HEK293 (cell line): ENCODE data around the gene ASRGL1.

Experiments
- CTCF ChIA-PET: fragments of 350-600 bp; formaldehyde crosslinking; extraction: SDS; loops from one replicate; lab custom pipeline; 2021; ENCODE audit warnings: antibody characterized with exemption; lab: Yijun Ruan, JAX
- POLR2A ChIA-PET: fragments of 300-600 bp; formaldehyde crosslinking; extraction: SDS; loops from one replicate; lab custom pipeline; 2020; ENCODE audit warnings: antibody characterized with exemption, inconsistent platforms; lab: Yijun Ruan, JAX
- H3K27ac ChIP-seq: fragments of 200-500 bp; sonication (Bioruptor generic); 2 replicates; pipeline ENCODE4 v1.5.1; 2014; ENCODE audit warnings: low read depth, low read length, control low read depth, inconsistent platforms; ENCODE audit errors: extremely low read depth
- H3K36me3 ChIP-seq, 2 experiments: fragments of 200-500 bp in 1 of 2; sonication (Bioruptor generic) in 1 of 2; 1 replicate in 1 of 2; 2 replicates in 1 of 2; pipeline ENCODE4 v1.5.1; 2014 to 2017; ENCODE audit warnings: inconsistent platforms in 2 of 2, low read length in 2 of 2; ENCODE audit not compliant: control insufficient read depth in 2 of 2, insufficient read depth in 1 of 2
- H3K4me1 ChIP-seq: fragments of 200-500 bp; sonication (Bioruptor generic); 2 replicates; pipeline ENCODE4 v1.5.1; 2014; ENCODE audit warnings: mild to moderate bottlenecking, low read length, inconsistent platforms; ENCODE audit not compliant: control insufficient read depth, insufficient read depth
- H3K4me3 ChIP-seq: 2 replicates; pipeline ENCODE4 v1.5.1; 2011; ENCODE audit warnings: low read depth, mild to moderate bottlenecking, control low read depth, low read length, moderate library complexity
- H3K9me3 ChIP-seq: fragments of 200-500 bp; sonication (Bioruptor generic); 2 replicates; pipeline ENCODE4 v1.5.1; 2014; ENCODE audit warnings: low read depth, low read length, inconsistent platforms; ENCODE audit not compliant: control insufficient read depth, insufficient read depth
- EGR2 ChIP-seq: fragments of 450-650 bp; formaldehyde crosslinking; IDR thresholded peaks from 2 replicates; pipeline ENCODE4 v1.5.1; 2016; ENCODE audit warnings: low read depth, missing biosample characterization, missing genetic modification characterization
- MYNN ChIP-seq: fragments of 450-650 bp; formaldehyde crosslinking; IDR thresholded peaks from 2 replicates; pipeline ENCODE4 v1.5.1; 2016; ENCODE audit warnings: missing biosample characterization, missing genetic modification characterization, borderline replicate concordance
- OSR2 ChIP-seq: fragments of 450-650 bp; formaldehyde crosslinking; IDR thresholded peaks from 2 replicates; pipeline ENCODE4 v1.5.1; 2016; ENCODE audit warnings: missing biosample characterization, missing genetic modification characterization
- SP3 ChIP-seq: fragments of 450-650 bp; formaldehyde crosslinking; IDR thresholded peaks from 2 replicates; pipeline ENCODE4 v1.5.1; 2016; ENCODE audit warnings: missing biosample characterization, missing genetic modification characterization
- TRIM28 ChIP-seq: IDR thresholded peaks from 2 replicates; pipeline ENCODE4 v1.6.1; 2011; ENCODE audit warnings: low read length, control low read depth, borderline replicate concordance
- YY1 ChIP-seq: fragments of 450-650 bp; formaldehyde crosslinking; IDR thresholded peaks from 2 replicates; pipeline ENCODE4 v1.5.1; 2018; ENCODE audit warnings: missing biosample characterization, missing genetic modification characterization
- ZBTB44 ChIP-seq: fragments of 450-650 bp; IDR thresholded peaks from 2 replicates; pipeline ENCODE4 v1.5.1; 2018; ENCODE audit warnings: missing biosample characterization, mild to moderate bottlenecking, missing genetic modification characterization
- ZFHX2 ChIP-seq: fragments of 450-650 bp; formaldehyde crosslinking; conservative IDR thresholded peaks from 2 replicates; pipeline ENCODE4 v1.5.1; 2016; ENCODE audit warnings: missing biosample characterization, missing genetic modification characterization
- ZNF146 ChIP-seq: fragments of 450-650 bp; formaldehyde crosslinking; IDR thresholded peaks from 2 replicates; pipeline ENCODE4 v1.5.1; 2016; ENCODE audit warnings: missing biosample characterization, missing genetic modification characterization
- ZNF449 ChIP-seq: fragments of 450-650 bp; formaldehyde crosslinking; IDR thresholded peaks from 2 replicates; pipeline ENCODE4 v1.5.1; 2017; ENCODE audit warnings: missing biosample characterization, mild to moderate bottlenecking, missing genetic modification characterization, moderate library complexity
- ZNF48 ChIP-seq: fragments of 450-650 bp; formaldehyde crosslinking; IDR thresholded peaks from 2 replicates; pipeline ENCODE4 v1.5.1; 2016; ENCODE audit warnings: missing biosample characterization, missing genetic modification characterization
- ZNF555 ChIP-seq: fragments of 450-650 bp; formaldehyde crosslinking; conservative IDR thresholded peaks from 2 replicates; pipeline ENCODE4 v1.5.1; 2017; ENCODE audit warnings: missing biosample characterization, mild to moderate bottlenecking, missing genetic modification characterization, inconsistent platforms
- ZNF560 ChIP-seq: fragments of 450-650 bp; formaldehyde crosslinking; IDR thresholded peaks from 2 replicates; pipeline ENCODE4 v1.5.1; 2017; ENCODE audit warnings: missing biosample characterization, missing genetic modification characterization, borderline replicate concordance
- ZNF585B ChIP-seq: fragments of 450-650 bp; formaldehyde crosslinking; IDR thresholded peaks from 2 replicates; pipeline ENCODE4 v1.5.1; 2016; ENCODE audit warnings: missing biosample characterization, missing genetic modification characterization
- ZNF639 ChIP-seq: fragments of 450-650 bp; formaldehyde crosslinking; IDR thresholded peaks from 2 replicates; pipeline ENCODE4 v1.5.1; 2016; ENCODE audit warnings: missing biosample characterization, missing genetic modification characterization
- ZNF701 ChIP-seq: fragments of 450-650 bp; formaldehyde crosslinking; IDR thresholded peaks from 2 replicates; pipeline ENCODE4 v1.5.1; 2016; ENCODE audit warnings: missing biosample characterization, missing genetic modification characterization
- TF ChIP-seq, protein P1 (sequence below): fragments of 450-650 bp; formaldehyde crosslinking; IDR thresholded peaks from 2 replicates; pipeline ENCODE4 v1.5.1; 2016; ENCODE audit warnings: missing biosample characterization, missing genetic modification characterization, borderline replicate concordance
- TF ChIP-seq, protein P2 (sequence below): fragments of 450-650 bp; formaldehyde crosslinking; IDR thresholded peaks from 2 replicates; pipeline ENCODE4 v1.5.1; 2016; ENCODE audit warnings: missing biosample characterization, missing genetic modification characterization
- TF ChIP-seq, protein P3 (sequence below): fragments of 450-650 bp; formaldehyde crosslinking; conservative IDR thresholded peaks from 2 replicates; pipeline ENCODE4 v1.5.1; 2016; ENCODE audit warnings: low read depth, missing biosample characterization, missing genetic modification characterization

ASRGL1 gene

DNA sequence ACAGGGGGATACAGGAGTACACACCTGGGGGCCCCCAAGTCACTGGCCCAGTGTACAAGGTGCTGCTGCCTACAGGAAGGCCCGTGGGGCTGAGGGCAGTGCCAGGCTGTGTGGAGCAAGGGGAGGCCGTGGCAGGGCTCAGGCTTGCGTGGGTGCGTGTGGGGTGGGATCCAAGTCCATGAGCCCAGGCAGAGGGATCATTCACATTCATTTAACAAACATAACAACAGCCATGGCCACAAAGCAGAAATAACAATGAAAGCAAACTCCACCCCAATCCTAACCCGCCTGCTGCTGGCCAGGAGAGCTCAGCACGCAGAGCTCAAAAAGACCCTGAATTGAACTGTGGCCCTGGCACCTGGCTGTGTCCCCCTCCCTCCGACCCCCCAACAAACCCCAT is 64.6 kb downstream of the ASRGL1 start:
- H3K27ac ChIP-seq: no peak overlapping the region
- H3K9me3 ChIP-seq: no peaks in the 10 kb centered on the region
- ChIA-PET CTCF (interaction anchor here (0.6 to 2.5 kb wide), 4 partner anchors 11 to 158 kb away, joined by 3 to 15 read pairs (median 7); no protein-coding TSS in a partner anchor), POLR2A (no interaction called here)
- H3K4me1 ChIP-seq: no peaks in the 10 kb centered on the region
- TF ChIP-seq YY1: no peak
- TF ChIP-seq SP3 (tag by site-specific recombination): no peak
- no peak for TF ChIP-seq ZBTB44 (tag by site-specific recombination)
- TF ChIP-seq ZNF560 (tag by site-specific recombination): no peak
- TF ChIP-seq ZNF146 (tag by site-specific recombination): no peak
- TF ChIP-seq ZNF585B (tag by site-specific recombination): no peak
- TF ChIP-seq ZNF639: no peak
- no peak for TF ChIP-seq MYNN
- TF ChIP-seq, protein P1, sequence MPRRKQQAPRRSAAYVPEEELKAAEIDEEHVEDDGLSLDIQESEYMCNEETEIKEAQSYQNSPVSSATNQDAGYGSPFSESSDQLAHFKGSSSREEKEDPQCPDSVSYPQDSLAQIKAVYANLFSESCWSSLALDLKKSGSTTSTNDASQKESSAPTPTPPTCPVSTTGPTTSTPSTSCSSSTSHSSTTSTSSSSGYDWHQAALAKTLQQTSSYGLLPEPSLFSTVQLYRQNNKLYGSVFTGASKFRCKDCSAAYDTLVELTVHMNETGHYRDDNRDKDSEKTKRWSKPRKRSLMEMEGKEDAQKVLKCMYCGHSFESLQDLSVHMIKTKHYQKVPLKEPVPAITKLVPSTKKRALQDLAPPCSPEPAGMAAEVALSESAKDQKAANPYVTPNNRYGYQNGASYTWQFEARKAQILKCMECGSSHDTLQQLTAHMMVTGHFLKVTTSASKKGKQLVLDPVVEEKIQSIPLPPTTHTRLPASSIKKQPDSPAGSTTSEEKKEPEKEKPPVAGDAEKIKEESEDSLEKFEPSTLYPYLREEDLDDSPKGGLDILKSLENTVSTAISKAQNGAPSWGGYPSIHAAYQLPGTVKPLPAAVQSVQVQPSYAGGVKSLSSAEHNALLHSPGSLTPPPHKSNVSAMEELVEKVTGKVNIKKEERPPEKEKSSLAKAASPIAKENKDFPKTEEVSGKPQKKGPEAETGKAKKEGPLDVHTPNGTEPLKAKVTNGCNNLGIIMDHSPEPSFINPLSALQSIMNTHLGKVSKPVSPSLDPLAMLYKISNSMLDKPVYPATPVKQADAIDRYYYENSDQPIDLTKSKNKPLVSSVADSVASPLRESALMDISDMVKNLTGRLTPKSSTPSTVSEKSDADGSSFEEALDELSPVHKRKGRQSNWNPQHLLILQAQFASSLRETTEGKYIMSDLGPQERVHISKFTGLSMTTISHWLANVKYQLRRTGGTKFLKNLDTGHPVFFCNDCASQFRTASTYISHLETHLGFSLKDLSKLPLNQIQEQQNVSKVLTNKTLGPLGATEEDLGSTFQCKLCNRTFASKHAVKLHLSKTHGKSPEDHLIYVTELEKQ: no peak
- no peak for TF ChIP-seq ZNF48
- no peak for TF ChIP-seq ZNF555 (tag by site-specific recombination)
- TF ChIP-seq OSR2 (tag by site-specific recombination): no peak
- no peak for TF ChIP-seq ZNF449 (tag by site-specific recombination)
- no peak for TF ChIP-seq ZNF701
- H3K4me3 ChIP-seq: no peak overlapping the region
- H3K36me3 ChIP-seq: no peaks in the 10 kb centered on the region

- POLR2A ChIA-PET: no interaction called here
- Histone ChIP-seq H3K4me3 (no peak overlapping the region), H3K36me3 (no peaks in the 10 kb centered on the region), H3K9me3 (no peaks in the 10 kb centered on the region), H3K4me1 (no peaks in the 10 kb centered on the region), H3K27ac (no peak overlapping the region)
- CTCF ChIA-PET: interaction anchor here (0.7 to 2.4 kb wide), 3 partner anchors 22 to 141 kb away, joined by 3 to 15 read pairs (median 6); no protein-coding TSS in a partner anchor
- TF ChIP-seq, protein P2, sequence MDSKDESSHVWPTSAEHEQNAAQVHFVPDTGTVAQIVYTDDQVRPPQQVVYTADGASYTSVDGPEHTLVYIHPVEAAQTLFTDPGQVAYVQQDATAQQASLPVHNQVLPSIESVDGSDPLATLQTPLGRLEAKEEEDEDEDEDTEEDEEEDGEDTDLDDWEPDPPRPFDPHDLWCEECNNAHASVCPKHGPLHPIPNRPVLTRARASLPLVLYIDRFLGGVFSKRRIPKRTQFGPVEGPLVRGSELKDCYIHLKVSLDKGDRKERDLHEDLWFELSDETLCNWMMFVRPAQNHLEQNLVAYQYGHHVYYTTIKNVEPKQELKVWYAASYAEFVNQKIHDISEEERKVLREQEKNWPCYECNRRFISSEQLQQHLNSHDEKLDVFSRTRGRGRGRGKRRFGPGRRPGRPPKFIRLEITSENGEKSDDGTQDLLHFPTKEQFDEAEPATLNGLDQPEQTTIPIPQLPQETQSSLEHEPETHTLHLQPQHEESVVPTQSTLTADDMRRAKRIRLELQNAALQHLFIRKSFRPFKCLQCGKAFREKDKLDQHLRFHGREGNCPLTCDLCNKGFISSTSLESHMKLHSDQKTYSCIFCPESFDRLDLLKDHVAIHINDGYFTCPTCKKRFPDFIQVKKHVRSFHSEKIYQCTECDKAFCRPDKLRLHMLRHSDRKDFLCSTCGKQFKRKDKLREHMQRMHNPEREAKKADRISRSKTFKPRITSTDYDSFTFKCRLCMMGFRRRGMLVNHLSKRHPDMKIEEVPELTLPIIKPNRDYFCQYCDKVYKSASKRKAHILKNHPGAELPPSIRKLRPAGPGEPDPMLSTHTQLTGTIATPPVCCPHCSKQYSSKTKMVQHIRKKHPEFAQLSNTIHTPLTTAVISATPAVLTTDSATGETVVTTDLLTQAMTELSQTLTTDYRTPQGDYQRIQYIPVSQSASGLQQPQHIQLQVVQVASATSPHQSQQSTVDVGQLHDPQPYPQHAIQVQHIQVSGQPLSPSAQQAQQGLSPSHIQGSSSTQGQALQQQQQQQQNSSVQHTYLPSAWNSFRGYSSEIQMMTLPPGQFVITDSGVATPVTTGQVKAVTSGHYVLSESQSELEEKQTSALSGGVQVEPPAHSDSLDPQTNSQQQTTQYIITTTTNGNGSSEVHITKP (tag by site-specific recombination): 0 out of 2 replicates have a peak, but pooled peaks have one; percentile 34
- TF ChIP-seq EGR2 (tag by site-specific recombination) (peak; percentile 36; the same call in 1 of the 2 replicates), TRIM28 (no peak), ZFHX2 (peak; percentile 30)
- TF ChIP-seq, protein P3, sequence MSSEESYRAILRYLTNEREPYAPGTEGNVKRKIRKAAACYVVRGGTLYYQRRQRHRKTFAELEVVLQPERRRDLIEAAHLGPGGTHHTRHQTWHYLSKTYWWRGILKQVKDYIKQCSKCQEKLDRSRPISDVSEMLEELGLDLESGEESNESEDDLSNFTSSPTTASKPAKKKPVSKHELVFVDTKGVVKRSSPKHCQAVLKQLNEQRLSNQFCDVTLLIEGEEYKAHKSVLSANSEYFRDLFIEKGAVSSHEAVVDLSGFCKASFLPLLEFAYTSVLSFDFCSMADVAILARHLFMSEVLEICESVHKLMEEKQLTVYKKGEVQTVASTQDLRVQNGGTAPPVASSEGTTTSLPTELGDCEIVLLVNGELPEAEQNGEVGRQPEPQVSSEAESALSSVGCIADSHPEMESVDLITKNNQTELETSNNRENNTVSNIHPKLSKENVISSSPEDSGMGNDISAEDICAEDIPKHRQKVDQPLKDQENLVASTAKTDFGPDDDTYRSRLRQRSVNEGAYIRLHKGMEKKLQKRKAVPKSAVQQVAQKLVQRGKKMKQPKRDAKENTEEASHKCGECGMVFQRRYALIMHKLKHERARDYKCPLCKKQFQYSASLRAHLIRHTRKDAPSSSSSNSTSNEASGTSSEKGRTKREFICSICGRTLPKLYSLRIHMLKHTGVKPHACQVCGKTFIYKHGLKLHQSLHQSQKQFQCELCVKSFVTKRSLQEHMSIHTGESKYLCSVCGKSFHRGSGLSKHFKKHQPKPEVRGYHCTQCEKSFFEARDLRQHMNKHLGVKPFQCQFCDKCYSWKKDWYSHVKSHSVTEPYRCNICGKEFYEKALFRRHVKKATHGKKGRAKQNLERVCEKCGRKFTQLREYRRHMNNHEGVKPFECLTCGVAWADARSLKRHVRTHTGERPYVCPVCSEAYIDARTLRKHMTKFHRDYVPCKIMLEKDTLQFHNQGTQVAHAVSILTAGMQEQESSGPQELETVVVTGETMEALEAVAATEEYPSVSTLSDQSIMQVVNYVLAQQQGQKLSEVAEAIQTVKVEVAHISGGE: no peak
These were observed 65.1 kb downstream of the ASRGL1 start for GRCh38 chr11:62402226-62402959.
